ENCODE results near the gene SMURF1. TPM values are rescaled to one million over a fixed set of nuclear protein-coding genes. Genes with fewer than 3 reads are reported as not detected.

Gene SMURF1
- total RNA-seq, 4 donors from 2014 or later = 19.1 to 27.4 (median 23.9) TPM

GRCh38 chr7:99097730-99098129, 46.2 kb downstream of the SMURF1 start:
- 97% methylated on average over 2 of the region's 2 CpGs for WGBS
- Histone ChIP-seq H3K36me3 (no peaks in the 10 kb centered on the region), H3K4me3 (no peak overlapping the region), H3K27me3 (no peaks in the 10 kb centered on the region), H3K4me1 (peaks cover 11 to 53% (median 47%) of the 10 kb centered on the region in 4 donors), H3K27ac (replicated peaks in 1 of 4) (peak overlapping the region in 1 of 4 donors; percentile 50), H3K9me3 (no peaks in the 10 kb centered on the region)
- intact Hi-C loops (cut with DNase I) = no loop called here
- DNase-seq (ENCODE audit: extremely low spot score) = no peak
- TF ChIP-seq POLR2AphosphoS5 (IDR thresholded peaks at IDR 0.05) (no peak), POLR2A (IDR thresholded peaks at IDR 0.05; ENCODE audit: low read depth) (no peak), EP300 (IDR thresholded peaks at IDR 0.05) (no peak), CTCF (IDR thresholded peaks at IDR 0.05) (no peak)

- Histone ChIP-seq H3K9me3 (no peaks in the 10 kb centered on the region), H3K27ac (replicated peaks in 1 of 4) (peak overlapping the region; percentile 60 to 70 (median 67)), H3K4me1 (peaks cover 11 to 53% (median 48%) of the 10 kb centered on the region in 4 donors), H3K36me3 (no peaks in the 10 kb centered on the region), H3K4me3 (peak overlapping the region in 1 of 4 donors; percentile 22), H3K27me3 (no peaks in the 10 kb centered on the region)
- intact Hi-C loops (cut with DNase I) = no loop called here
- 72% methylated on average over 6 of the region's 6 CpGs for WGBS
- TF ChIP-seq CTCF (IDR thresholded peaks at IDR 0.05) (no peak), POLR2AphosphoS5 (IDR thresholded peaks at IDR 0.05) (no peak), POLR2A (IDR thresholded peaks at IDR 0.05; ENCODE audit: low read depth) (no peak), EP300 (IDR thresholded peaks at IDR 0.05) (no peak)
- no peak for DNase-seq (ENCODE audit: extremely low spot score)
Measured at GRCh38 chr7:99096124-99096887, 47.6 kb downstream of the SMURF1 start.

- no peaks in the 10 kb centered on the region for H3K36me3 ChIP-seq
- no peaks in the 10 kb centered on the region for H3K9me3 ChIP-seq
- intact Hi-C loops (cut with DNase I) = no loop called here
- WGBS = 50% methylated on average over 3 of the region's 3 CpGs
- H3K4me3 ChIP-seq = peak overlapping the region in 1 of 4 donors; percentile 22
- H3K27ac ChIP-seq (replicated peaks in 1 of 4) = peak overlapping the region; percentile 60 to 70 (median 67)
- H3K27me3 ChIP-seq = no peaks in the 10 kb centered on the region
- H3K4me1 ChIP-seq = peaks cover 11 to 55% (median 53%) of the 10 kb centered on the region in 4 donors
- TF ChIP-seq CTCF (IDR thresholded peaks at IDR 0.05) (no peak), EP300 (IDR thresholded peaks at IDR 0.05) (no peak)
- DNase-seq (ENCODE audit: extremely low spot score) = no peak
Measured at GRCh38 chr7:99095698-99096097, 48.2 kb downstream of the SMURF1 start.

- no peaks in the 10 kb centered on the region for H3K27me3 ChIP-seq
- H3K36me3 ChIP-seq = no peaks in the 10 kb centered on the region
- no peak overlapping the region for H3K4me3 ChIP-seq
- intact Hi-C loops (cut with DNase I) = no loop called here
- TF ChIP-seq POLR2A (IDR thresholded peaks at IDR 0.05; ENCODE audit: low read depth) = no peak
- no peak for TF ChIP-seq EP300 (IDR thresholded peaks at IDR 0.05)
- H3K4me1 ChIP-seq = peaks cover 9 to 56% (median 54%) of the 10 kb centered on the region in 4 donors
- no peak overlapping the region for H3K27ac ChIP-seq (replicated peaks in 1 of 4)
- DNase-seq (ENCODE audit: extremely low spot score) = no peak
- no peaks in the 10 kb centered on the region for H3K9me3 ChIP-seq
Measured at GRCh38 chr7:99094401-99094800, 49.5 kb downstream of the SMURF1 start.

GRCh38 chr7:99092064-99092720, 51.7 kb downstream of the SMURF1 start:
- Histone ChIP-seq H3K27me3 (no peaks in the 10 kb centered on the region), H3K4me1 (peaks cover 7 to 41% (median 39%) of the 10 kb centered on the region in 4 donors), H3K36me3 (no peaks in the 10 kb centered on the region), H3K9me3 (no peaks in the 10 kb centered on the region), H3K27ac (replicated peaks in 1 of 4) (peak overlapping the region in 1 of 4 donors; percentile 21), H3K4me3 (no peak overlapping the region)
- 97% methylated on average over 11 of the region's 11 CpGs for WGBS
- TF ChIP-seq CTCF (IDR thresholded peaks at IDR 0.05) (no peak), POLR2AphosphoS5 (IDR thresholded peaks at IDR 0.05) (no peak), POLR2A (IDR thresholded peaks at IDR 0.05; ENCODE audit: low read depth) (no peak), EP300 (IDR thresholded peaks at IDR 0.05) (no peak)
- no peak for DNase-seq (ENCODE audit: extremely low spot score)
- intact Hi-C loops (cut with DNase I) = no loop called here

Measured in esophagus muscularis mucosa (tissue), 4 donors.